A673 (cell line): ENCODE measurements around the gene FKRP.

ENCODE experiments used
- EZH2 ChIP-seq: fragments of 200-600 bp; sonication (generic); IDR thresholded peaks from 2 replicates; pipeline ENCODE4 v1.6.1; 2017; ENCODE audit warnings: borderline replicate concordance, low read depth, mild to moderate bottlenecking, mixed read lengths, antibody characterized with exemption, low read length; ENCODE audit not compliant: poor library complexity, severe bottlenecking
- TF ChIP-seq, protein P1 (sequence below): fragments of 300-800, 200-600 bp; sonication (generic); conservative IDR thresholded peaks from 2 replicates; pipeline ENCODE4 v1.5.1; 2017; ENCODE audit warnings: low read depth, mild to moderate bottlenecking, antibody characterized with exemption, low read length, moderate library complexity, mixed read lengths

GRCh38 chr19:46713781-46714443 lies 31.9 kb upstream of the FKRP start:
- TF ChIP-seq, protein P1, sequence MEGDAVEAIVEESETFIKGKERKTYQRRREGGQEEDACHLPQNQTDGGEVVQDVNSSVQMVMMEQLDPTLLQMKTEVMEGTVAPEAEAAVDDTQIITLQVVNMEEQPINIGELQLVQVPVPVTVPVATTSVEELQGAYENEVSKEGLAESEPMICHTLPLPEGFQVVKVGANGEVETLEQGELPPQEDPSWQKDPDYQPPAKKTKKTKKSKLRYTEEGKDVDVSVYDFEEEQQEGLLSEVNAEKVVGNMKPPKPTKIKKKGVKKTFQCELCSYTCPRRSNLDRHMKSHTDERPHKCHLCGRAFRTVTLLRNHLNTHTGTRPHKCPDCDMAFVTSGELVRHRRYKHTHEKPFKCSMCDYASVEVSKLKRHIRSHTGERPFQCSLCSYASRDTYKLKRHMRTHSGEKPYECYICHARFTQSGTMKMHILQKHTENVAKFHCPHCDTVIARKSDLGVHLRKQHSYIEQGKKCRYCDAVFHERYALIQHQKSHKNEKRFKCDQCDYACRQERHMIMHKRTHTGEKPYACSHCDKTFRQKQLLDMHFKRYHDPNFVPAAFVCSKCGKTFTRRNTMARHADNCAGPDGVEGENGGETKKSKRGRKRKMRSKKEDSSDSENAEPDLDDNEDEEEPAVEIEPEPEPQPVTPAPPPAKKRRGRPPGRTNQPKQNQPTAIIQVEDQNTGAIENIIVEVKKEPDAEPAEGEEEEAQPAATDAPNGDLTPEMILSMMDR: no peak
- TF ChIP-seq EZH2: no peak
